Measurements from ENCODE around the gene OR4A16.

Gene OR4A16, protein sequence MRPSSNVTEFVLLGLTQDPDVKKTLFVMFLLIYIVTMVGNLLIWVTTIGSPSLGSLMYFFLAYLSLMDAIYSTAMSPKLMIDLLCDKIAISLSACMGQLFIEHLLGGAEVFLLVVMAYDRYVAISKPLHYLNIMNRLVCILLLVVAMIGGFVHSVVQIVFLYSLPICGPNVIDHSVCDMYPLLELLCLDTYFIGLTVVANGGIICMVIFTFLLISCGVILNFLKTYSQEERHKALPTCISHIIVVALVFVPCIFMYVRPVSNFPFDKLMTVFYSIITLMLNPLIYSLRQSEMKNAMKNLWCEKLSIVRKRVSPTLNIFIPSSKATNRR

DNA sequence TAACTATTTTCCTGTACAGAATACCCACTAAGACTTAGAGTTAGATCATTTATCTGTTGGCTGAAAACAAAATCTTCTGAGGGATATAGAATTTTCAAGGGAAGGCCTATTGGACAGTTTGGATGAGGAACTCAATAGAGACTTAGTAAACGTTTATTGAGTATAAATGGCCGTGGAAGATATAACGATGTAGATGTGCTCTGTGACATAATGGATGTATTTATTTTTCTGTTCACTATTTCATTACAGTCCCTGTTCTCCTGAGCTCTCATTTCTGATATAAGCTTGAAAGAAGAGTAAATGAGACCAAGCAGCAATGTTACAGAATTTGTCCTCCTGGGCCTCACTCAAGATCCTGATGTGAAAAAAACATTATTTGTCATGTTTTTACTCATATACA is at the start of gene OR4A16:
Gene OR4A16 (plus strand): TSS at position 301 of the 400 bp plus-strand sequence. CDS start 0 bp downstream, at position 301.
- no peak for DNase-seq (ENCODE audit: low spot score)

DNA sequence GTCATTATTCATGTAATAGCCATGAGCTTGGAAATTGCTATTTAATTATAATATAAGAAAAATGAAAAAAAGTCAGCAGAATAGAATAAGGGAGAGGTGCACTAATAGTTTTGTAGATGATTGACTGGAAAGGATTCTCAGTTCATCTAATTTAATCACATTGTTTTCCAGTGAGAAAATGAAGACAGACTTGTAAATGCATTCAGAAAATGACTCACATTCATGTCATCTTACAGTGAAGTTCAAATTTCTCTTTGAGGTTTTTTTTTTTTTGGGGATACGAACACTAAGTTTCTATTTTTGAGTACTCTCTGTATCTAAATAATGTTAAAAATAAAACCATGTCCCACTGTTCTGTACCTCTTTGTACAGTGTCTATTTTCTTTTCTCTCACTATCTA is 18.5 kb upstream of the OR4A16 start:
- DNase-seq (ENCODE audit: low spot score) = no peak

DNA sequence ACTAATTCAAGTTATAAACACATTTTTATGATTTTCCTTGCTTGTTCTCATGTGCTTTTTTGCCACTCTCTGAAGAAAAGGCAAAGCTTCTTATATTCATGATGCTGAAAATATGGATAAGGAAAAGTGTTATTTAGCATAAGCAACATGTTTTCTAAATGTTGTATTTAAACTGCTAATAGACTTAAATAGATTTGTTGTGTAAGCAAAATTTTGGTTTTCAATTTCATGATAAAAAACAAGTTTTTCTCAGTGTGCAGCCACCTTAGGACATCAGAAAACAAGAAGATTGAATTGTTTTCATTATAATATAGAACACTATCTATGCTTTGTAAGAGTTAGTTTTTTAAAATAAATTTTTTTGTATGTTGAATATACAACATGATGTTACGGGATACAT is 2.3 kb downstream of the OR4A16 start:
- no peak for DNase-seq (ENCODE audit: low spot score)

DNA sequence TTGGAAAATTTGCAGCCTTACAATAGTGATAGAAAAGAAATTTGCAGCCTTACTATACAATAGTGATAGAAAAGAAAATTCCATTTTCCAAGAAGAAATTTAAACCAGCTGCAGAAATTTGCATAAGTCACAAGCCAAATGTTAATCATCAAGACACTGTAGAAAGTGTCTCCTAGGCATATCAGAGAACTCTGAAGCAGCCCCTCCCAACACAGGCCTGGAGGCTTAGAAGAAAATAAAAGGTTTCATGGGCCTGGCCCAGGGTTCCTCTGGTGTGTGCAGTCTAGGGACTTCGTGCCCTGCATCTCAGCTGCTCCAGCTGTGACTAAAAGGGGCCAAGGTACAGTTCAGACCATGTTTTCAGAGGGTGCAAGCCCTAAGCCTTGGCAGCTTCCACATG is 6.0 kb downstream of the OR4A16 start:
- no peak for DNase-seq (ENCODE audit: low spot score)

DNA sequence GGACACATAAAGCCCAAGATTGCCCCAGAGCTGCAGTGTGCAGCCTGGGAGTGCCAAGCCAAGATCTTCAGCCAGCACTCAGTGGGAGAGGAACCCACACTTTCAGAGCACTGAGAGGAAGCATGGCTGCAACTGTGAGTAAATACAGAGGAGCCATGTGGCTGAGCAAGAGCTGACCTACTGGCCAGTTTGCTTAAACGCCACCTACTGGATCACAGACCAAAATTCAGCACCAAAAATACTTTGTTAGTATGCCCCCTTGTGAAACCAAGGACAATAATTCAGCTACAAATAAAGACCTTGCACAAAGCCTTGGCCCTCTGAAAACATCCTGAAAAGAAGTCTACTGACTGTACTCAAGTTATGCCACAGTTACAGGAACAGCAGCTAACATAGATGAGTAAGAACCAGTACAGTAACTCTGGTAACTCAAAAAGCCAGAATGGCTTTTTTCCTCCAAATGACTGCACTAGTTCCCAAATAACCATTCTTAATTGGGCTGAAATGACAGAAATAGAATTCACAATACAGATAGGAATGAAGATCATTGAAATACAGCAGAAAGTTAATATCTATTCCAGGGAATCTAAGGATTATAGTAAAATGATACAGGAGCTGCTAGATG is 14.7 kb downstream of the OR4A16 start:
- no peak for DNase-seq (ENCODE audit: low spot score)

DNA sequence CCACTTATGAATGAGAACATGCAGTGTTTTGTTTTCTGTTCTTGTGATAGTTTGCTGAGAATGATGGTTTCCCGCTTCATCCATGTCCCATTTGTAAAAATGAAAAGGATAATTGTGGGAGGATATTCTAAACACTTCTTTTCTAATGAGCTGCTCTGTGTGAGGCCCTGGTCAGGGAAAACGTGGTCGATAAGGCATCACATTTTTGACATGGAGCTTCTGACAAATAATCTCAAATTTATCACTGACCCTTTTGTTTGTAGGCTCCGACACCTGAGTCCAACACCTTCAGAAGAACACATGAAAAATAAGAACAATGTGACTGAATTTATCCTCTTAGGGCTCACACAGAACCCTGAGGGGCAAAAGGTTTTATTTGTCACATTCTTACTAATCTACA is 24.7 kb downstream of the OR4A16 start, which contains the start of gene OR4A15:
Gene OR4A15 (plus strand): TSS at position 301 of the 400 bp plus-strand sequence. CDS start 0 bp downstream, at position 301.
- no peak for DNase-seq (ENCODE audit: low spot score)

All from D341Med (cell line).